Tibial nerve (tissue), 4 donors: ENCODE measurements around the gene LRRC10B.

Source experiments
- CTCF ChIP-seq, 5 experiments: fragments of 200-600 bp in 3 of 5; fragments of 450-650 bp in 2 of 5; sonication (generic) in 3 of 5; IDR thresholded peaks; one replicate each; pipeline ENCODE4 v1.5.1; 2016 to 2019; ENCODE audit warnings: antibody characterized with exemption in 5 of 5, mild to moderate bottlenecking in 3 of 5, moderate library complexity in 2 of 5
- EP300 ChIP-seq, 2 donors: sonication (generic); formaldehyde crosslinking; IDR thresholded peaks; one replicate each; pipeline ENCODE4 v1.6.1; 2017; ENCODE audit warnings: antibody characterized with exemption in 2 of 2, mild to moderate bottlenecking in 1 of 2
- POLR2A ChIP-seq, 2 donors: fragments of 450-650 bp; IDR thresholded peaks; one replicate each; pipeline ENCODE4 v1.6.1; 2017; ENCODE audit warnings: antibody characterized with exemption in 2 of 2, mild to moderate bottlenecking in 2 of 2, moderate library complexity in 2 of 2

- TF ChIP-seq CTCF (IDR thresholded peaks at IDR 0.05) (no peak), POLR2A (IDR thresholded peaks at IDR 0.05) (no peak), EP300 (IDR thresholded peaks at IDR 0.05) (no peak)
These were observed 48.1 kb downstream of the LRRC10B start for GRCh38 chr11:61556621-61557020.
